ENCODE data around the gene GNAS-AS1.
"Not testable (repeated sequence)": the region's sequence is repeated elsewhere in the genome, so short reads cannot be mapped to it uniquely, and the experiment has no call there.

GNAS-AS1 gene

GRCh38 chr20:58837717-58838116, 13.0 kb downstream of the GNAS-AS1 start:
- in situ Hi-C loops (cut with MboI; ENCODE audit: low sequenced_read_pairs) = no loop called here

- in situ Hi-C loops (cut with MboI; ENCODE audit: low sequenced_read_pairs) = no loop called here
Observed at GRCh38 chr20:58836616-58837204, 14.0 kb downstream of the GNAS-AS1 start.

- in situ Hi-C loops (cut with MboI; ENCODE audit: low sequenced_read_pairs) = no loop called here
Observed at GRCh38 chr20:58835231-58835630, 15.5 kb downstream of the GNAS-AS1 start.

- in situ Hi-C loops (cut with MboI; ENCODE audit: low sequenced_read_pairs) = no loop called here
Observed at GRCh38 chr20:58833921-58834320, 16.8 kb downstream of the GNAS-AS1 start.

- in situ Hi-C loops (cut with MboI; ENCODE audit: low sequenced_read_pairs) = no loop called here
Observed at GRCh38 chr20:58832457-58832856, 18.2 kb downstream of the GNAS-AS1 start.

GRCh38 chr20:58829531-58829941, 21.2 kb downstream of the GNAS-AS1 start:
- in situ Hi-C loops (cut with MboI; ENCODE audit: low sequenced_read_pairs) = no loop called here

GRCh38 chr20:58828804-58829203, 21.9 kb downstream of the GNAS-AS1 start:
- in situ Hi-C loops (cut with MboI; ENCODE audit: low sequenced_read_pairs) = not testable (repeated sequence)

GRCh38 chr20:58828136-58828535, 22.6 kb downstream of the GNAS-AS1 start:
- in situ Hi-C loops (cut with MboI; ENCODE audit: low sequenced_read_pairs) = no loop called here

GRCh38 chr20:58826271-58826670, 24.4 kb downstream of the GNAS-AS1 start:
- in situ Hi-C loops (cut with MboI; ENCODE audit: low sequenced_read_pairs) = no loop called here

- in situ Hi-C loops (cut with MboI; ENCODE audit: low sequenced_read_pairs) = no loop called here
Observed at GRCh38 chr20:58825450-58825849, 25.3 kb downstream of the GNAS-AS1 start.

GRCh38 chr20:58824843-58825242, 25.9 kb downstream of the GNAS-AS1 start:
- in situ Hi-C loops (cut with MboI; ENCODE audit: low sequenced_read_pairs) = no loop called here

GRCh38 chr20:58822748-58823730, 27.7 kb downstream of the GNAS-AS1 start:
- in situ Hi-C loops (cut with MboI; ENCODE audit: low sequenced_read_pairs) = no loop called here

- in situ Hi-C loops (cut with MboI; ENCODE audit: low sequenced_read_pairs) = no loop called here
Observed at GRCh38 chr20:58822149-58822548, 28.6 kb downstream of the GNAS-AS1 start.

- in situ Hi-C loops (cut with MboI; ENCODE audit: low sequenced_read_pairs) = not testable (repeated sequence)
Observed at GRCh38 chr20:58820515-58820914, 30.2 kb downstream of the GNAS-AS1 start.

- in situ Hi-C loops (cut with MboI; ENCODE audit: low sequenced_read_pairs) = no loop called here
Observed at GRCh38 chr20:58819921-58820320, 30.8 kb downstream of the GNAS-AS1 start.

- in situ Hi-C loops (cut with MboI; ENCODE audit: low sequenced_read_pairs) = no loop called here
Observed at GRCh38 chr20:58818586-58819285, 32.0 kb downstream of the GNAS-AS1 start.

- in situ Hi-C loops (cut with MboI; ENCODE audit: low sequenced_read_pairs) = no loop called here
Observed at GRCh38 chr20:58817748-58818147, 33.0 kb downstream of the GNAS-AS1 start.

- in situ Hi-C loops (cut with MboI; ENCODE audit: low sequenced_read_pairs) = no loop called here
Observed at GRCh38 chr20:58816957-58817651, 33.6 kb downstream of the GNAS-AS1 start.

GRCh38 chr20:58816051-58816450, 34.7 kb downstream of the GNAS-AS1 start:
- in situ Hi-C loops (cut with MboI; ENCODE audit: low sequenced_read_pairs) = no loop called here

- in situ Hi-C loops (cut with MboI; ENCODE audit: low sequenced_read_pairs) = no loop called here
Observed at GRCh38 chr20:58815448-58815847, 35.3 kb downstream of the GNAS-AS1 start.

- in situ Hi-C loops (cut with MboI; ENCODE audit: low sequenced_read_pairs) = no loop called here
Observed at GRCh38 chr20:58813369-58813768, 37.3 kb downstream of the GNAS-AS1 start.

All from hTERT RPE-1 (cell line).